GM23338 (cell line): ENCODE measurements around the gene DROSHA. TPM values are rescaled to one million over a fixed set of nuclear protein-coding genes. Genes with fewer than 3 reads are reported as not detected.

ENCODE experiments used
- ATAC-seq: fragments of 200-7000 bp; cut with Tn5 transposase; 3 replicates; pipeline ENCODE4 v1.9.1; 2020
- DNase-seq: peaks from one replicate; pipeline ENCODE4 v3.0.0-alpha.2; 2015; ENCODE audit warnings: low spot score
- H2AFZ ChIP-seq: fragments of 200-600 bp; sonication (generic); 2 replicates; pipeline ENCODE4 v1.8.0; 2016; ENCODE audit warnings: antibody characterized with exemption, mild to moderate bottlenecking, moderate library complexity
- H3F3A ChIP-seq: fragments of 200-600 bp; sonication (generic); replicated peaks from 2 replicates; pipeline ENCODE4 v1.8.0; 2017; ENCODE audit warnings: antibody characterized with exemption, mixed run types, low read depth
- H3K27ac ChIP-seq: fragments of 200-600 bp; sonication (generic); 2 replicates; pipeline ENCODE4 v1.6.1; 2016; ENCODE audit warnings: low read depth
- H3K27me3 ChIP-seq: fragments of 200-600 bp; sonication (generic); 2 replicates; pipeline ENCODE4 v1.8.0; 2016; ENCODE audit warnings: mild to moderate bottlenecking, mixed run types, moderate library complexity; ENCODE audit not compliant: insufficient read depth
- H3K36me3 ChIP-seq: fragments of 200-600 bp; sonication (generic); 2 replicates; pipeline ENCODE4 v1.8.0; 2016; ENCODE audit warnings: mild to moderate bottlenecking; ENCODE audit not compliant: insufficient read depth
- H3K4me1 ChIP-seq: fragments of 200-600 bp; sonication (generic); 2 replicates; pipeline ENCODE4 v1.8.0; 2016; ENCODE audit warnings: mild to moderate bottlenecking, moderate library complexity; ENCODE audit not compliant: insufficient read depth
- H3K4me2 ChIP-seq: fragments of 200-600 bp; sonication (generic); 2 replicates; pipeline ENCODE4 v1.7.1; 2017; ENCODE audit warnings: mixed run types
- H3K4me3 ChIP-seq: fragments of 200-600 bp; sonication (generic); 2 replicates; pipeline ENCODE4 v1.6.1; 2016; ENCODE audit warnings: mixed run types
- H3K79me2 ChIP-seq: fragments of 200-600 bp; sonication (generic); replicated peaks from 2 replicates; pipeline ENCODE4 v1.8.0; 2017; ENCODE audit warnings: mild to moderate bottlenecking; ENCODE audit not compliant: insufficient read depth
- H3K9me2 ChIP-seq: fragments of 200-600 bp; sonication (generic); 2 replicates; pipeline ENCODE4 v1.8.0; 2017; ENCODE audit not compliant: insufficient read depth
- H4K20me1 ChIP-seq: fragments of 200-600 bp; sonication (generic); replicated peaks from 2 replicates; pipeline ENCODE4 v1.8.0; 2017; ENCODE audit warnings: mild to moderate bottlenecking; ENCODE audit not compliant: insufficient read depth
- H3K27ac Mint-ChIP-seq: 2 replicates; pipeline ENCODE4 v1.8.0; 2020; ENCODE audit warnings: inconsistent platforms, mild to moderate bottlenecking, moderate library complexity, mixed read lengths
- H3K27me3 Mint-ChIP-seq: 3 replicates; pipeline ENCODE4 v1.8.0; 2022; ENCODE audit warnings: low read depth, mild to moderate bottlenecking, moderate library complexity, mixed read lengths, inconsistent platforms; ENCODE audit not compliant: insufficient read depth, poor library complexity
- H3K36me3 Mint-ChIP-seq: 3 replicates; pipeline ENCODE4 v1.8.0; 2021; ENCODE audit warnings: low read depth, mild to moderate bottlenecking, inconsistent platforms, moderate library complexity, mixed read lengths
- H3K4me1 Mint-ChIP-seq: 3 replicates; pipeline ENCODE4 v1.8.0; 2020; ENCODE audit warnings: mild to moderate bottlenecking, inconsistent platforms, mixed read lengths
- H3K4me3 Mint-ChIP-seq: 3 replicates; pipeline ENCODE4 v1.8.0; 2021; ENCODE audit warnings: moderate library complexity, mild to moderate bottlenecking, inconsistent platforms, mixed read lengths
- H3K9me3 Mint-ChIP-seq: 3 replicates; pipeline ENCODE4 v1.8.0; 2020; ENCODE audit warnings: moderate library complexity, mild to moderate bottlenecking, inconsistent platforms, mixed read lengths
- EZH2 ChIP-seq: fragments of 200-600 bp; sonication (generic); IDR thresholded peaks from one replicate; pipeline ENCODE4 v1.8.0; 2017; ENCODE audit warnings: antibody characterized with exemption, mild to moderate bottlenecking, low read depth; ENCODE audit not compliant: unreplicated experiment
- EZH2phosphoT487 ChIP-seq: fragments of 200-600 bp; sonication (generic); IDR thresholded peaks from one replicate; pipeline ENCODE4 v1.8.1; 2018; ENCODE audit warnings: antibody characterized with exemption; ENCODE audit not compliant: unreplicated experiment
- JUNB ChIP-seq: IDR thresholded peaks from one replicate; pipeline ENCODE4 v1.6.1; 2016; ENCODE audit warnings: antibody characterized with exemption; ENCODE audit not compliant: unreplicated experiment
- NANOG ChIP-seq: IDR thresholded peaks from 2 replicates; pipeline ENCODE4 v1.6.1; 2016; ENCODE audit warnings: antibody characterized with exemption, borderline replicate concordance
- STAT1 ChIP-seq: IDR thresholded peaks from one replicate; pipeline ENCODE4 v1.6.1; 2016; ENCODE audit warnings: antibody characterized with exemption; ENCODE audit not compliant: unreplicated experiment
- ZNF462 ChIP-seq: fragments of 250-450 bp; sonication (Bioruptor Pico); IDR thresholded peaks from 2 replicates; pipeline ENCODE4 v1.5.0; 2020; ENCODE audit warnings: mild to moderate bottlenecking, moderate library complexity
- polyA plus RNA-seq: library from polyadenylated mRNA; unstranded; fragments of >200 nt; fragmentation: Nextera tagmentation; extraction: Ambion mirVana; gene quantifications from 2 replicates; pipeline ENCODE4 v1.2.1, GENCODE V29; 2016
- total RNA-seq: library from RNA; depleted of rRNA; stranded (reverse); fragments of >200 nt; shearing (Covaris generic); gene quantifications from 2 replicates; pipeline ENCODE4 v1.2.3, GENCODE V29; 2014
- TF ChIP-seq, protein P1 (sequence below): IDR thresholded peaks from one replicate; pipeline ENCODE4 v1.6.1; 2018; ENCODE audit warnings: antibody characterized with exemption; ENCODE audit not compliant: unreplicated experiment
- TF ChIP-seq, protein P2 (sequence below), 2 experiments: fragments of 200-600 bp in 1 of 2; sonication (generic) in 1 of 2; conservative IDR thresholded peaks; 2 replicates each; pipeline versions ENCODE4 v1.5.1 to v1.6.1; 2016 to 2017; ENCODE audit warnings: antibody characterized with exemption in 2 of 2, low read depth in 2 of 2, mild to moderate bottlenecking in 2 of 2, moderate library complexity in 1 of 2

Gene DROSHA
- total and polyA plus RNA-seq, 2 experiments from 2014 or later, result 70.6 to 87.8 TPM

DNA sequence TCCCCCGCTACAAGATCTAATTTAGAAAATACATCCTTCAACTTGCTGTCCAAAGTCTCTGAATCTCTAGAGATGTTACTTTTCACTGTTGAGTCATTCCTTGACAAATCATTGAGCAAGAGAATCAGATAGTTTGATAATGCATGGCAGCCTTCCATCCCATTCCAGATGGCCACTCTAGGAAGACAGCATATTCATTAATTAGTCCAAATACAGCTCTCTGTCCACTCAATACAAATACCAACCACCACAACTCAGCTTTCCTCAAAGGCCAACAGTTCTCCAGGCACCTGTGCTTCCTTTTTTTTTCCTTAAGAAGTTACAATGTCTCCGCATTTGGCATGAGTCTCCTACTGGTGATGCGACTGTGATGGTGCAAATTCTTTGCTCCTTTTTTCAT is 72.3 kb downstream of the DROSHA start:
- Histone ChIP-seq H3F3A (no peaks in the 10 kb centered on the region), H3K9me2 (no peaks in the 10 kb centered on the region), H3K4me3 (no peak overlapping the region), H2AFZ (no peak overlapping the region), H3K4me2 (no peak overlapping the region), H3K79me2 (no peaks in the 10 kb centered on the region), H3K27me3 (no peaks in the 10 kb centered on the region), H4K20me1 (no peaks in the 10 kb centered on the region), H3K27ac (no peak overlapping the region), H3K4me1 (peaks cover 3% of the 10 kb centered on the region), H3K36me3 (peaks cover 31% of the 10 kb centered on the region)
- H3K4me1 Mint-ChIP-seq, result no peaks in the 10 kb centered on the region
- peaks cover 52% of the 10 kb centered on the region for H3K9me3 Mint-ChIP-seq
- ATAC-seq (no peak), DNase-seq (no peak)
- peaks cover 95% of the 10 kb centered on the region for H3K36me3 Mint-ChIP-seq
- no peaks in the 10 kb centered on the region for H3K27me3 Mint-ChIP-seq
- no peak overlapping the region for H3K27ac Mint-ChIP-seq
- H3K4me3 Mint-ChIP-seq, result no peak overlapping the region
- TF ChIP-seq, protein P1, sequence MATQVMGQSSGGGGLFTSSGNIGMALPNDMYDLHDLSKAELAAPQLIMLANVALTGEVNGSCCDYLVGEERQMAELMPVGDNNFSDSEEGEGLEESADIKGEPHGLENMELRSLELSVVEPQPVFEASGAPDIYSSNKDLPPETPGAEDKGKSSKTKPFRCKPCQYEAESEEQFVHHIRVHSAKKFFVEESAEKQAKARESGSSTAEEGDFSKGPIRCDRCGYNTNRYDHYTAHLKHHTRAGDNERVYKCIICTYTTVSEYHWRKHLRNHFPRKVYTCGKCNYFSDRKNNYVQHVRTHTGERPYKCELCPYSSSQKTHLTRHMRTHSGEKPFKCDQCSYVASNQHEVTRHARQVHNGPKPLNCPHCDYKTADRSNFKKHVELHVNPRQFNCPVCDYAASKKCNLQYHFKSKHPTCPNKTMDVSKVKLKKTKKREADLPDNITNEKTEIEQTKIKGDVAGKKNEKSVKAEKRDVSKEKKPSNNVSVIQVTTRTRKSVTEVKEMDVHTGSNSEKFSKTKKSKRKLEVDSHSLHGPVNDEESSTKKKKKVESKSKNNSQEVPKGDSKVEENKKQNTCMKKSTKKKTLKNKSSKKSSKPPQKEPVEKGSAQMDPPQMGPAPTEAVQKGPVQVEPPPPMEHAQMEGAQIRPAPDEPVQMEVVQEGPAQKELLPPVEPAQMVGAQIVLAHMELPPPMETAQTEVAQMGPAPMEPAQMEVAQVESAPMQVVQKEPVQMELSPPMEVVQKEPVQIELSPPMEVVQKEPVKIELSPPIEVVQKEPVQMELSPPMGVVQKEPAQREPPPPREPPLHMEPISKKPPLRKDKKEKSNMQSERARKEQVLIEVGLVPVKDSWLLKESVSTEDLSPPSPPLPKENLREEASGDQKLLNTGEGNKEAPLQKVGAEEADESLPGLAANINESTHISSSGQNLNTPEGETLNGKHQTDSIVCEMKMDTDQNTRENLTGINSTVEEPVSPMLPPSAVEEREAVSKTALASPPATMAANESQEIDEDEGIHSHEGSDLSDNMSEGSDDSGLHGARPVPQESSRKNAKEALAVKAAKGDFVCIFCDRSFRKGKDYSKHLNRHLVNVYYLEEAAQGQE, result no peak
- TF ChIP-seq EZH2 (no peak), STAT1 (no peak), JUNB (no peak), EZH2phosphoT487 (no peak), ZNF462 (CRISPR knock-in tag) (no peak), NANOG (no peak)
- TF ChIP-seq, protein P2, sequence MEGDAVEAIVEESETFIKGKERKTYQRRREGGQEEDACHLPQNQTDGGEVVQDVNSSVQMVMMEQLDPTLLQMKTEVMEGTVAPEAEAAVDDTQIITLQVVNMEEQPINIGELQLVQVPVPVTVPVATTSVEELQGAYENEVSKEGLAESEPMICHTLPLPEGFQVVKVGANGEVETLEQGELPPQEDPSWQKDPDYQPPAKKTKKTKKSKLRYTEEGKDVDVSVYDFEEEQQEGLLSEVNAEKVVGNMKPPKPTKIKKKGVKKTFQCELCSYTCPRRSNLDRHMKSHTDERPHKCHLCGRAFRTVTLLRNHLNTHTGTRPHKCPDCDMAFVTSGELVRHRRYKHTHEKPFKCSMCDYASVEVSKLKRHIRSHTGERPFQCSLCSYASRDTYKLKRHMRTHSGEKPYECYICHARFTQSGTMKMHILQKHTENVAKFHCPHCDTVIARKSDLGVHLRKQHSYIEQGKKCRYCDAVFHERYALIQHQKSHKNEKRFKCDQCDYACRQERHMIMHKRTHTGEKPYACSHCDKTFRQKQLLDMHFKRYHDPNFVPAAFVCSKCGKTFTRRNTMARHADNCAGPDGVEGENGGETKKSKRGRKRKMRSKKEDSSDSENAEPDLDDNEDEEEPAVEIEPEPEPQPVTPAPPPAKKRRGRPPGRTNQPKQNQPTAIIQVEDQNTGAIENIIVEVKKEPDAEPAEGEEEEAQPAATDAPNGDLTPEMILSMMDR (conservative IDR thresholded peaks at IDR 0.05; ENCODE audit: low read depth in 2 of 2), result no peak
